ENCODE data around the gene TRPC4.

DNA sequence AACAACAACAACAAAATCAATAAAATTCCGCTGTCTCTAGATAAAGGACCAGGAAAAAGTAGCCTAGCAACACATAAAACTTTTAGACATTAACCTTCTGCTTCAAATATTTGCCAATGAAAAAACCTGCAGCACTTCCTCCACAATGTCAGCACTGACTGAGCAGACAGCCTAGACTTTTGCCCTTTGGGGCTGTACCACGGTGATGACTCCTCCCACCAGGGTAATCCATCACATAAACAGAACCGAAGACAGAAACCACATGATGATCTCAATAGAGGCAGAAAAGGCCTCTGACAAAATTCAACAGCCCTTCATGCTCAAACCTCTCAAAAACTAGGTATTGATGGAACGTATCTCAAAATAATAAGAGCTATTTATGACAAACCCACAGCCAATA, 30.2 kb upstream of the TRPC4 start:
- TF ChIP-seq, protein P1, sequence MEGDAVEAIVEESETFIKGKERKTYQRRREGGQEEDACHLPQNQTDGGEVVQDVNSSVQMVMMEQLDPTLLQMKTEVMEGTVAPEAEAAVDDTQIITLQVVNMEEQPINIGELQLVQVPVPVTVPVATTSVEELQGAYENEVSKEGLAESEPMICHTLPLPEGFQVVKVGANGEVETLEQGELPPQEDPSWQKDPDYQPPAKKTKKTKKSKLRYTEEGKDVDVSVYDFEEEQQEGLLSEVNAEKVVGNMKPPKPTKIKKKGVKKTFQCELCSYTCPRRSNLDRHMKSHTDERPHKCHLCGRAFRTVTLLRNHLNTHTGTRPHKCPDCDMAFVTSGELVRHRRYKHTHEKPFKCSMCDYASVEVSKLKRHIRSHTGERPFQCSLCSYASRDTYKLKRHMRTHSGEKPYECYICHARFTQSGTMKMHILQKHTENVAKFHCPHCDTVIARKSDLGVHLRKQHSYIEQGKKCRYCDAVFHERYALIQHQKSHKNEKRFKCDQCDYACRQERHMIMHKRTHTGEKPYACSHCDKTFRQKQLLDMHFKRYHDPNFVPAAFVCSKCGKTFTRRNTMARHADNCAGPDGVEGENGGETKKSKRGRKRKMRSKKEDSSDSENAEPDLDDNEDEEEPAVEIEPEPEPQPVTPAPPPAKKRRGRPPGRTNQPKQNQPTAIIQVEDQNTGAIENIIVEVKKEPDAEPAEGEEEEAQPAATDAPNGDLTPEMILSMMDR (IDR thresholded peaks at IDR 0.05) = no peak
- TF ChIP-seq POLR2A (IDR thresholded peaks at IDR 0.05; ENCODE audit: low read depth) = no peak

Data from esophagus muscularis mucosa (tissue), 3 donors.